BLaER1 (cell line): ENCODE measurements around the gene FAM53A.

Source experiments
- H3K27ac ChIP-seq: shearing (Covaris generic); formaldehyde crosslinking; 2 replicates; pipeline ENCODE4 v1.8.1; 2022
- H3K27me3 ChIP-seq: shearing (Covaris generic); formaldehyde crosslinking; 2 replicates; pipeline ENCODE4 v1.8.1; 2022
- H3K36me3 ChIP-seq: shearing (Covaris generic); formaldehyde crosslinking; 2 replicates; pipeline ENCODE4 v1.8.1; 2022
- H3K4me1 ChIP-seq: shearing (Covaris generic); formaldehyde crosslinking; 2 replicates; pipeline ENCODE4 v1.8.1; 2022
- H3K4me2 ChIP-seq: shearing (Covaris generic); formaldehyde crosslinking; 2 replicates; pipeline ENCODE4 v1.8.1; 2022
- H3K4me3 ChIP-seq: shearing (Covaris generic); formaldehyde crosslinking; 2 replicates; pipeline ENCODE4 v1.8.1; 2022
- H3K9ac ChIP-seq: shearing (Covaris generic); formaldehyde crosslinking; 2 replicates; pipeline ENCODE4 v1.8.1; 2022
- H3K9me3 ChIP-seq: shearing (Covaris generic); formaldehyde crosslinking; 2 replicates; pipeline ENCODE4 v1.8.1; 2022
- H4K20me1 ChIP-seq: shearing (Covaris generic); formaldehyde crosslinking; 2 replicates; pipeline ENCODE4 v1.8.1; 2022
- Cebpa-rat ChIP-seq: shearing (Covaris generic); IDR thresholded peaks from 2 replicates; pipeline ENCODE4 v1.8.1; 2022

Gene FAM53A

GRCh38 chr4:1660948-1661677, 23.0 kb downstream of the FAM53A start:
- no peak for TF ChIP-seq Cebpa-rat
- Histone ChIP-seq H3K9ac (no peak overlapping the region), H3K36me3 (0 out of 2 replicates have a peak, but pooled peaks cover 9% of the 10 kb centered on the region), H4K20me1 (no peaks in the 10 kb centered on the region), H3K4me2 (no peak overlapping the region), H3K27me3 (no peaks in the 10 kb centered on the region), H3K4me1 (peaks cover 5% of the 10 kb centered on the region; the same call in 1 of the 2 replicates), H3K9me3 (no peaks in the 10 kb centered on the region), H3K4me3 (no peak overlapping the region), H3K27ac (no peak overlapping the region)

DNA sequence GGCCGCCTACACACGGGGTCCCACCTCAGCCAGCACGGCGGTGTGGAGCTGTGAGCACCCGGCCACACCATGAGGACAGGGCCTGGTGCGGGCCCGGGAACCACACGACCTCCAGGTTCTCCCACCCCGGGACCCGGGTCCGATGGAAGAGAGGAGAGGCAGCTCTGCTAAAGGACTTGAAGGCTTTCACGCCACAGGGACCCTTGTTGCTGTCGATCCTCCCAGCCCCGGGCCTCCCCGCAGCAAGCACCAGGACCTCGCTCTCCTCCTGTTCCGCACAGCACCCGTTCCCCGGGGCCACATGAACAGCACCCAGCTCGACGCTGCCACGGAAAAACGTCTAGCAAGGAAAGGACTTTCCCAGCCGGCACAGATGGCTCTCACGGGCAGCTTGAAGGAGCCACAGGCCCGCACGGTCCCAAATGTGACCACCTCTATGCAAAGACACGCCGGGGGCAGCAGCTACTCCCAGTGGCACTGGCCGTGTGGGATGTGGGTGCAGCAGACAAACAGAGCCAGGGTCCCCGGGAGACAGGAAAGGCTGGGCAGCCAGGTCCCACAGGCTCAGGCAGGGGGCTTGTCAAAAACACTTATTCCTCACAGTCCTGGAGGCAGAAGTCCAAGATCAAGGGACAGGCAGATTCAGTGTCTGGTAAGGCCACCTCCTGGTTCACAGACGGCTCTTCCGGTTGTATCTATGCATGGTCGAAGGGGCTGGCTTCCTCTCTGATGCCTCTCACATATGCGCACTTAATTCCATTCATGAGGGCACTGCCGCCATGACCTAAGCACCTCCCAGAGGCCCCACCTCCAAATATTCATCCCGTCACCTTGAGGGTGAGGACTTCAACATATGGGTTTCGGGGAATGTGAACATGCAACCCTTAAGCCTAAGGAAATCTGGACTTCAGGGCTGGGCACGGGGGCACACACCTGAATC, 24.7 kb downstream of the FAM53A start:
- no peak for TF ChIP-seq Cebpa-rat
- H3K9ac ChIP-seq, result no peak overlapping the region
- peaks cover 4% of the 10 kb centered on the region for H3K4me1 ChIP-seq
- H3K4me3 ChIP-seq, result no peak overlapping the region
- H3K4me2 ChIP-seq, result no peak overlapping the region
- H3K9me3 ChIP-seq, result no peaks in the 10 kb centered on the region
- H3K27ac ChIP-seq, result no peak overlapping the region
- H3K36me3 ChIP-seq, result peaks cover 15% of the 10 kb centered on the region; the same call in 1 of the 2 replicates
- no peaks in the 10 kb centered on the region for H3K27me3 ChIP-seq
- H4K20me1 ChIP-seq, result no peaks in the 10 kb centered on the region

GRCh38 chr4:1658581-1658980, 25.5 kb downstream of the FAM53A start:
- Histone ChIP-seq H3K4me3 (no peak overlapping the region), H4K20me1 (no peaks in the 10 kb centered on the region), H3K9ac (no peak overlapping the region), H3K27me3 (no peaks in the 10 kb centered on the region), H3K4me2 (no peak overlapping the region), H3K9me3 (no peaks in the 10 kb centered on the region), H3K4me1 (peaks cover 12% of the 10 kb centered on the region), H3K36me3 (peaks cover 15% of the 10 kb centered on the region; the same call in 1 of the 2 replicates), H3K27ac (no peak overlapping the region)
- no peak for TF ChIP-seq Cebpa-rat

DNA sequence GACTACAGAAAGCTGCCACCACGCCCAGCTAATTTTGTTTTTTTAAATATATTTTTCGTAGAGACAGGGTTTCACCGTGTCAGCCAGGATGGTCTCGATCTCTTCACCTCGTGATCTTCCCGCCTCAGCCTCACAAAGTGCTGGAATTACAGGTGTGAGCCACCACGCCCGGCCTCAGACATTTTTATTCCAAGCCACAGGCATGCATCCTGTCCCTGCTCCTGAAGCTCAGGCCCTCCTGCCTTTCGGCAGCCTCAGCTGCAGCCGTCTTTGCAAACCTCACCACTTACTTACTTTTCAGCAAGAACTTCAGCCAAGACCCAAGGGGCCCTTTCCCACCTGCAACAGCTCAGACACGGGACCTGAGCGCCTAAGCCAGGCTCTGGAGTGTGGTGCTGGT, 26.0 kb downstream of the FAM53A start:
- Histone ChIP-seq H3K9ac (no peak overlapping the region), H3K9me3 (no peaks in the 10 kb centered on the region), H3K36me3 (peaks cover 15% of the 10 kb centered on the region; the same call in 1 of the 2 replicates), H3K4me2 (no peak overlapping the region), H4K20me1 (no peaks in the 10 kb centered on the region), H3K27me3 (no peaks in the 10 kb centered on the region), H3K4me1 (peaks cover 13% of the 10 kb centered on the region), H3K4me3 (no peak overlapping the region), H3K27ac (no peak overlapping the region)
- no peak for TF ChIP-seq Cebpa-rat

DNA sequence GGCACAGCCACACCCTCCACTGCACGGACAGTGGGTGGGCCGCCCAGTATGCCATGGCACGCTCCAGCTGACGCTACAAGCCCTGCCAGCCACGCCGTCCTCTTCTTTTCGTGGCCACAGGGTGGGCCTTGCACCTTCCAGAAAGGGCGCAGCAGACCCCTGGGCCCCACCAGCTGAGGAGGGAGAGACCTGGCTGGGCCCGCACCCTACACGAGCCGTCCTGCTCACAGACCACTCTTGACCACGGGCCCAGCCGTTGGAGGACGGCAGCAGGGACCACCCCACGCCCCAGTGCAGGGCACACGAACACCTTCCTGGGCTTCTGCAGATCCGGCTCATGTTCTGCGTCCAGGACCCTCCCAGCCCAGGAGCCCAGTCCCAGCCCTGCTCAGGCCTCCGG, 27.1 kb downstream of the FAM53A start:
- Histone ChIP-seq H3K4me3 (no peak overlapping the region), H3K9ac (no peak overlapping the region), H3K27ac (no peak overlapping the region), H3K9me3 (no peaks in the 10 kb centered on the region), H3K4me1 (peaks cover 13% of the 10 kb centered on the region), H4K20me1 (no peaks in the 10 kb centered on the region), H3K4me2 (no peak overlapping the region), H3K36me3 (peaks cover 15% of the 10 kb centered on the region; the same call in 1 of the 2 replicates), H3K27me3 (no peaks in the 10 kb centered on the region)
- no peak for TF ChIP-seq Cebpa-rat

DNA sequence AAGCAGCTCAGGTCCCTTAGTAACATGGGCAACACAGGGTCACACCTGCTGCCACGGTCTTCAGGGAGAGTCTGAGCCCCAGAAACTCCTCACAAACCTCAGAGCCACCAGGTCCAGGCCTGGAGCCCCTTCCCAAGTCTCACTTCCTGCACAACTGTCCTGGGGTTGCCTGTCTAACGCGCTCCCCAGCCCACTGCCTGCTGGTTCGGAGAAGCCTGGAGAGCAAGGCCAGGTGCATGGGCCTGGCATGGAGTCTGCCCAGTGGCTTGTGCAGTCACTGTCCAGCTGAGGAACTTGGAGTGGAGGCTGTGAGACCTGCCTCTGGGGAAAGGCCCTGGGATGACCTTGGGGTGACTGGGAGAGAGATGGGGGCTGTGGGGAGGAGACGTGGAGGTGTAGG, 28.0 kb downstream of the FAM53A start:
- Histone ChIP-seq H3K4me1 (peaks cover 13% of the 10 kb centered on the region), H3K9me3 (no peaks in the 10 kb centered on the region), H3K9ac (no peak overlapping the region), H3K27me3 (no peaks in the 10 kb centered on the region), H4K20me1 (no peaks in the 10 kb centered on the region), H3K36me3 (peaks cover 15% of the 10 kb centered on the region; the same call in 1 of the 2 replicates), H3K27ac (no peak overlapping the region), H3K4me3 (no peak overlapping the region), H3K4me2 (no peak overlapping the region)
- TF ChIP-seq Cebpa-rat, result no peak

DNA sequence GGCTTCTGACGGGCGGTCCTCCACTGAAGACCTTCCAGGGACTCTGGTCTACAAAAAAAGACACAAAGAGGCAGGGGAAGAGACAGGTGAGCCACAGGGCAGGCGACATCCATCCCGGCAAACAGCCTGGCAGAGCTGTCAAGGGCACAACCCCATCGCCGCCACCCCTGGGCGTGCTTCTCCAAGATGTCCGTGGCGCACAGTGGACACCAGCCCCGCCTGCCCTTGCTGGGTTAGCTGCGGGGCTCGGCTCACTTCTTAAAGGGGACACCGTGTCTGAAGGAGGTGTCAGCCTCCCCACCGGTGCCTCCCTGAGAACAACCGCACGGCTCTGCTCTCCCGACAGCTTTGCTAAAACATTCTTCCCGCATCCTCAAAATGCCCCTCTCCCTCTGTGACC, 28.4 kb downstream of the FAM53A start:
- no peaks in the 10 kb centered on the region for H3K27me3 ChIP-seq
- no peak for TF ChIP-seq Cebpa-rat
- no peak overlapping the region for H3K4me3 ChIP-seq
- H4K20me1 ChIP-seq, result no peaks in the 10 kb centered on the region
- H3K4me2 ChIP-seq, result no peak overlapping the region
- peaks cover 13% of the 10 kb centered on the region for H3K4me1 ChIP-seq
- no peaks in the 10 kb centered on the region for H3K9me3 ChIP-seq
- H3K27ac ChIP-seq, result no peak overlapping the region
- no peak overlapping the region for H3K9ac ChIP-seq
- H3K36me3 ChIP-seq, result peaks cover 15% of the 10 kb centered on the region; the same call in 1 of the 2 replicates

- Histone ChIP-seq H3K4me1 (peaks cover 13% of the 10 kb centered on the region), H3K36me3 (peaks cover 15% of the 10 kb centered on the region; the same call in 1 of the 2 replicates), H3K9me3 (no peaks in the 10 kb centered on the region), H3K27me3 (no peaks in the 10 kb centered on the region), H3K9ac (no peak overlapping the region), H3K27ac (no peak overlapping the region), H3K4me3 (no peak overlapping the region), H4K20me1 (no peaks in the 10 kb centered on the region), H3K4me2 (no peak overlapping the region)
- no peak for TF ChIP-seq Cebpa-rat
Measured at GRCh38 chr4:1655081-1655480, 29.0 kb downstream of the FAM53A start.

GRCh38 chr4:1654216-1654955, 29.7 kb downstream of the FAM53A start:
- no peak for TF ChIP-seq Cebpa-rat
- peaks cover 14% of the 10 kb centered on the region for H3K4me1 ChIP-seq
- no peaks in the 10 kb centered on the region for H4K20me1 ChIP-seq
- H3K9me3 ChIP-seq, result no peaks in the 10 kb centered on the region
- H3K36me3 ChIP-seq, result peaks cover 15% of the 10 kb centered on the region; the same call in 1 of the 2 replicates
- H3K9ac ChIP-seq, result peak overlapping the region; percentile 61
- H3K4me2 ChIP-seq, result peak overlapping the region; percentile 50
- peak overlapping the region; percentile 30; the same call in 1 of the 2 replicates for H3K27ac ChIP-seq
- no peaks in the 10 kb centered on the region for H3K27me3 ChIP-seq
- H3K4me3 ChIP-seq, result no peak overlapping the region
